ENCODE measurements around the gene ID1. TPM values are rescaled to one million over a fixed set of nuclear protein-coding genes. Genes with fewer than 3 reads are reported as not detected.
A peak's percentile ranks its signal among the peaks of the same experiment; 100 is the strongest.

The ID1 gene
- total and polyA plus RNA-seq, 2 of the 13 experiments (the other 11 are each of a cell fraction or from before 2014, with no cell fraction given): 320 to 419 TPM

DNA sequence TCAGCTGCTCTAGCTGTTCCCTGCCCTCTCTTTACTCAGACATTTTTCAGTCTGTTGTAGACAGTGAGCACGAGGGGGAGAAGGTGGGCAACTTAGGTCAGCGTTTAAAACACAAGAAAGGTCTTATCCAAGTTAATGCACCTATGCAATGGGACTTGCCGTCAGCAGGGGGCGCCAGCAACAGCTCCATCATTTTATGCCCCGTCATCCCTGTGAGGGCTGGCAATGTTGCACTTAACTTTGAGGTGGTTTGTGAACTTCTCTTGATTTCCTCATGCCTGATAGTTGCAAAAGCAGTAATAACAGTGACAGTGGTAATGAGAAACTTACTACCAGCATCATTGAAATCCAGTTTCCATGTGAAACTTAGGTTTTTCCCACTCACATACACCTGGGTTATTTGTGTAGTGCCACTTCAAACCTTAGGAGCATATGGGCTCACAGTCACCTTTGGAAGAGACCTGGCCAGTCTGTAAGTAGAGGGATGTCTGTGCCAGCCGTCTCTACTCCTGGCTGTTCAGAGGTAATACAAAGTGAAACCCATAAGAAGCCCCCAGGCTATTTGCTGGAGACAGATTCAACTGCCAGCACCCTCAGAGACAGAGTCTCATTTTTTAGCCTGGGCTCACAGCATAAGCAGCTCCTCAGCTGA is 44.9 kb upstream of the ID1 start (continued):
- TF ChIP-seq NR2C2 (CRISPR knock-in tag; IDR thresholded peaks at IDR 0.05; ENCODE audit: borderline replicate concordance) (no peak), CEBPG (CRISPR knock-in tag; IDR thresholded peaks at IDR 0.05) (0 out of 2 replicates have a peak, but pooled peaks have one; percentile 41), PAX8 (CRISPR knock-in tag; IDR thresholded peaks at IDR 0.05; ENCODE audit: borderline replicate concordance) (no peak), ZNF724P (CRISPR knock-in tag; IDR thresholded peaks at IDR 0.05; ENCODE audit: borderline replicate concordance) (no peak), SRSF4 (IDR thresholded peaks at IDR 0.05; ENCODE audit: low read depth, low read length, poor library complexity, severe bottlenecking) (no peak), ZNF547 (CRISPR knock-in tag; IDR thresholded peaks at IDR 0.05) (0 out of 2 replicates have a peak, but pooled peaks have one; percentile 70), GATAD1 (CRISPR knock-in tag; IDR thresholded peaks at IDR 0.05) (no peak; the same call in 1 of the 2 replicates), ZNF343 (CRISPR knock-in tag; IDR thresholded peaks at IDR 0.05) (no peak), GLI4 (CRISPR knock-in tag; IDR thresholded peaks at IDR 0.05; ENCODE audit: borderline replicate concordance) (no peak), HNRNPLL (IDR thresholded peaks at IDR 0.05; ENCODE audit: low read depth, low read length, poor library complexity, severe bottlenecking) (no peak), MTA1 (CRISPR knock-in tag; IDR thresholded peaks at IDR 0.05; ENCODE audit: borderline replicate concordance) (no peak), ZNF619 (CRISPR knock-in tag; IDR thresholded peaks at IDR 0.05) (no peak), ZFP41 (CRISPR knock-in tag; IDR thresholded peaks at IDR 0.05; ENCODE audit: borderline replicate concordance) (no peak), ZNF225 (CRISPR knock-in tag; IDR thresholded peaks at IDR 0.05) (no peak), ZNF10 (CRISPR knock-in tag; IDR thresholded peaks at IDR 0.05; ENCODE audit: borderline replicate concordance, low read depth) (no peak), ZNF335 (CRISPR knock-in tag; IDR thresholded peaks at IDR 0.05) (no peak), ZNF496 (CRISPR knock-in tag; IDR thresholded peaks at IDR 0.05; ENCODE audit: insufficient replicate concordance) (no peak), ZNF772 (CRISPR knock-in tag; IDR thresholded peaks at IDR 0.05) (no peak), GTF3A (CRISPR knock-in tag; conservative IDR thresholded peaks at IDR 0.05) (no peak)
- TF ChIP-seq, protein P1, sequence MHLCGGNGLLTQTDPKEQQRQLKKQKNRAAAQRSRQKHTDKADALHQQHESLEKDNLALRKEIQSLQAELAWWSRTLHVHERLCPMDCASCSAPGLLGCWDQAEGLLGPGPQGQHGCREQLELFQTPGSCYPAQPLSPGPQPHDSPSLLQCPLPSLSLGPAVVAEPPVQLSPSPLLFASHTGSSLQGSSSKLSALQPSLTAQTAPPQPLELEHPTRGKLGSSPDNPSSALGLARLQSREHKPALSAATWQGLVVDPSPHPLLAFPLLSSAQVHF (CRISPR knock-in tag; IDR thresholded peaks at IDR 0.05): no peak
- TF ChIP-seq, protein P2, sequence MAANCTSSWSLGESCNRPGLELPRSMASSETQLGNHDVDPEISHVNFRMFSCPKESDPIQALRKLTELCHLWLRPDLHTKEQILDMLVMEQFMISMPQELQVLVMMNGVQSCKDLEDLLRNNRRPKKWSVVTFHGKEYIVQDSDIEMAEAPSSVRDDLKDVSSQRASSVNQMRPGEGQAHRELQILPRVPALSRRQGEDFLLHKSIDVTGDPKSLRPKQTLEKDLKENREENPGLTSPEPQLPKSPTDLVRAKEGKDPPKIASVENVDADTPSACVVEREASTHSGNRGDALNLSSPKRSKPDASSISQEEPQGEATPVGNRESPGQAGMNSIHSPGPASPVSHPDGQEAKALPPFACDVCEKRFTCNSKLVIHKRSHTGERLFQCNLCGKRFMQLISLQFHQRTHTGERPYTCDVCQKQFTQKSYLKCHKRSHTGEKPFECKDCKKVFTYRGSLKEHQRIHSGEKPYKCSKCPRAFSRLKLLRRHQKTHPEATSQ (CRISPR knock-in tag; IDR thresholded peaks at IDR 0.05; ENCODE audit: borderline replicate concordance): no peak
- TF ChIP-seq, protein P3, sequence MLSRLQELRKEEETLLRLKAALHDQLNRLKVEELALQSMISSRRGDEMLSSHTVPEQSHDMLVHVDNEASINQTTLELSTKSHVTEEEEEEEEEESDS (CRISPR knock-in tag; IDR thresholded peaks at IDR 0.05; ENCODE audit: borderline replicate concordance): no peak
- TF ChIP-seq, protein P4, sequence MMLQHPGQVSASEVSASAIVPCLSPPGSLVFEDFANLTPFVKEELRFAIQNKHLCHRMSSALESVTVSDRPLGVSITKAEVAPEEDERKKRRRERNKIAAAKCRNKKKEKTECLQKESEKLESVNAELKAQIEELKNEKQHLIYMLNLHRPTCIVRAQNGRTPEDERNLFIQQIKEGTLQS (CRISPR knock-in tag; IDR thresholded peaks at IDR 0.05): no peak
- TF ChIP-seq, protein P5, sequence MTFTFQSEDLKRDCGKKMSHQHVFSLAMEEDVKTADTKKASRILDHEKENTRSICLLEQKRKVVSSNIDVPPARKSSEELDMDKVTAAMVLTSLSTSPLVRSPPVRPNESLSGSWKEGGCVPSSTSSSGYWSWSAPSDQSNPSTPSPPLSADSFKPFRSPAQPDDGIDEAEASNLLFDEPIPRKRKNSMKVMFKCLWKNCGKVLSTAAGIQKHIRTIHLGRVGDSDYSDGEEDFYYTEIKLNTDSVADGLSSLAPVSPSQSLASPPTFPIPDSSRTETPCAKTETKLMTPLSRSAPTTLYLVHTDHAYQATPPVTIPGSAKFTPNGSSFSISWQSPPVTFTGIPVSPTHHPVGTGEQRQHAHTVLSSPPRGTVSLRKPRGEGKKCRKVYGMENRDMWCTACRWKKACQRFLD (CRISPR knock-in tag; IDR thresholded peaks at IDR 0.05; ENCODE audit: borderline replicate concordance): no peak
- TF ChIP-seq, protein P6, sequence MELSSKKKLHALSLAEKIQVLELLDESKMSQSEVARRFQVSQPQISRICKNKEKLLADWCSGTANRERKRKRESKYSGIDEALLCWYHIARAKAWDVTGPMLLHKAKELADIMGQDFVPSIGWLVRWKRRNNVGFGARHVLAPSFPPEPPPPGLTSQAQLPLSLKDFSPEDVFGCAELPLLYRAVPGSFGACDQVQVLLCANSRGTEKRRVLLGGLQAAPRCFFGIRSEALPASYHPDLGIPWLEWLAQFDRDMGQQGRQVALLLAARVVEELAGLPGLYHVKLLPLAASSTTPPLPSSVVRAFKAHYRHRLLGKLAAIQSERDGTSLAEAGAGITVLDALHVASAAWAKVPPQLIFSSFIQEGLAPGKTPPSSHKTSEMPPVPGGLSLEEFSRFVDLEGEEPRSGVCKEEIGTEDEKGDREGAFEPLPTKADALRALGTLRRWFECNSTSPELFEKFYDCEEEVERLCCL (CRISPR knock-in tag; IDR thresholded peaks at IDR 0.05; ENCODE audit: borderline replicate concordance): no peak

Data from HepG2 (cell line).